Lower lobe of right lung (tissue), 2 donors: ENCODE data around the gene BPIFB6. TPM values are rescaled to one million over a fixed set of nuclear protein-coding genes. Genes with fewer than 3 reads are reported as not detected.

Source experiments
- ATAC-seq, 2 donors: fragments of 200-7000 bp; cut with Tn5 transposase; one replicate each; pipeline ENCODE4 v1.9.1; 2020 to 2022; ENCODE audit warnings: mild to moderate bottlenecking in 2 of 2, moderate library complexity in 2 of 2
- DNase-seq: peaks from one replicate; pipeline ENCODE4 v3.0.0-alpha.2; 2020
- H3K27ac ChIP-seq: fragments of 200-600 bp; one replicate; pipeline ENCODE4 v1.8.0; 2022
- H3K27me3 ChIP-seq: fragments of 200-600 bp; one replicate; pipeline ENCODE4 v1.8.0; 2022; ENCODE audit warnings: low read depth
- H3K36me3 ChIP-seq: fragments of 200-600 bp; one replicate; pipeline ENCODE4 v1.8.0; 2022; ENCODE audit warnings: mild to moderate bottlenecking
- H3K4me1 ChIP-seq: fragments of 200-600 bp; one replicate; pipeline ENCODE4 v1.8.0; 2022
- H3K4me3 ChIP-seq: fragments of 200-600 bp; one replicate; pipeline ENCODE4 v1.8.0; 2022; ENCODE audit warnings: mild to moderate bottlenecking
- H3K9me3 ChIP-seq: fragments of 200-600 bp; one replicate; pipeline ENCODE4 v1.8.0; 2022
- CTCF ChIP-seq: fragments of 200-600 bp; IDR thresholded peaks from one replicate; pipeline ENCODE4 v1.8.0; 2022; ENCODE audit warnings: antibody characterized with exemption, mild to moderate bottlenecking
- intact Hi-C: fragments of 100-400 bp; cut with DNase I; formaldehyde crosslinking; loops from one replicate; pipeline ENCODE4 v1.11.0; 2022
- total RNA-seq: library from RNA; stranded (reverse); fragmentation: NEBNext Ultra II Directional; extraction: Animal tissue kit (Norgen Biotek cat#: 25700); gene quantifications from one replicate; pipeline ENCODE4 v1.2.1, GENCODE V29; 2021
- donor health status: DM: no; HTN: yes; CAD: no; lungs with severe emphysema.

Gene BPIFB6
- total RNA-seq, 1 donor from 2014 or later, result not detected

- intact Hi-C loops, result no loop called here
- Histone ChIP-seq H3K36me3 (no peaks in the 10 kb centered on the region), H3K4me1 (no peaks in the 10 kb centered on the region), H3K4me3 (no peak overlapping the region), H3K27me3 (peaks cover 8% of the 10 kb centered on the region), H3K27ac (no peak overlapping the region), H3K9me3 (no peaks in the 10 kb centered on the region)
- ATAC-seq, result no peak
- no peak for DNase-seq
- TF ChIP-seq CTCF, result no peak
Measured at GRCh38 chr20:33027769-33028751, 3.4 kb upstream of the BPIFB6 start.

GRCh38 chr20:33028875-33029274, 2.6 kb upstream of the BPIFB6 start:
- Histone ChIP-seq H3K27ac (no peak overlapping the region), H3K27me3 (peaks cover 8% of the 10 kb centered on the region), H3K36me3 (no peaks in the 10 kb centered on the region), H3K9me3 (no peaks in the 10 kb centered on the region), H3K4me3 (no peak overlapping the region), H3K4me1 (no peaks in the 10 kb centered on the region)
- DNase-seq (no peak), ATAC-seq (no peak)
- no peak for TF ChIP-seq CTCF
- intact Hi-C loops, result no loop called here

- DNase-seq (no peak), ATAC-seq (no peak)
- no peaks in the 10 kb centered on the region for H3K4me1 ChIP-seq
- no peak overlapping the region for H3K4me3 ChIP-seq
- no peaks in the 10 kb centered on the region for H3K9me3 ChIP-seq
- no peak overlapping the region for H3K27ac ChIP-seq
- H3K36me3 ChIP-seq, result no peaks in the 10 kb centered on the region
- peaks cover 8% of the 10 kb centered on the region for H3K27me3 ChIP-seq
- TF ChIP-seq CTCF, result no peak
- intact Hi-C loops, result no loop called here
Measured at GRCh38 chr20:33030076-33030475, 1.4 kb upstream of the BPIFB6 start.

GRCh38 chr20:33030569-33030968, 879 bp upstream of the BPIFB6 start:
- H3K4me3 ChIP-seq, result no peak overlapping the region
- H3K27ac ChIP-seq, result no peak overlapping the region
- ATAC-seq, result no peak
- intact Hi-C loops, result no loop called here
- peaks cover 8% of the 10 kb centered on the region for H3K27me3 ChIP-seq
- no peaks in the 10 kb centered on the region for H3K9me3 ChIP-seq
- no peaks in the 10 kb centered on the region for H3K36me3 ChIP-seq
- DNase-seq, result no peak
- H3K4me1 ChIP-seq, result no peaks in the 10 kb centered on the region
- TF ChIP-seq CTCF, result no peak

GRCh38 chr20:33032555-33032954, 1.1 kb downstream of the BPIFB6 start:
- H3K36me3 ChIP-seq, result no peaks in the 10 kb centered on the region
- peaks cover 3% of the 10 kb centered on the region for H3K27me3 ChIP-seq
- H3K9me3 ChIP-seq, result no peaks in the 10 kb centered on the region
- ATAC-seq, result no peak
- TF ChIP-seq CTCF, result no peak
- no peaks in the 10 kb centered on the region for H3K4me1 ChIP-seq
- intact Hi-C loops, result no loop called here
- no peak for DNase-seq
- no peak overlapping the region for H3K4me3 ChIP-seq
- no peak overlapping the region for H3K27ac ChIP-seq
